Measurements from ENCODE around the gene CLEC3B. TPM values are rescaled to one million over a fixed set of nuclear protein-coding genes. Genes with fewer than 3 reads are reported as not detected.
"Not testable (repeated sequence)": the region's sequence is repeated elsewhere in the genome, so short reads cannot be mapped to it uniquely, and the experiment has no call there.

CLEC3B gene
- total RNA-seq, 1 donor from 2014 or later = 0.20 TPM

DNA sequence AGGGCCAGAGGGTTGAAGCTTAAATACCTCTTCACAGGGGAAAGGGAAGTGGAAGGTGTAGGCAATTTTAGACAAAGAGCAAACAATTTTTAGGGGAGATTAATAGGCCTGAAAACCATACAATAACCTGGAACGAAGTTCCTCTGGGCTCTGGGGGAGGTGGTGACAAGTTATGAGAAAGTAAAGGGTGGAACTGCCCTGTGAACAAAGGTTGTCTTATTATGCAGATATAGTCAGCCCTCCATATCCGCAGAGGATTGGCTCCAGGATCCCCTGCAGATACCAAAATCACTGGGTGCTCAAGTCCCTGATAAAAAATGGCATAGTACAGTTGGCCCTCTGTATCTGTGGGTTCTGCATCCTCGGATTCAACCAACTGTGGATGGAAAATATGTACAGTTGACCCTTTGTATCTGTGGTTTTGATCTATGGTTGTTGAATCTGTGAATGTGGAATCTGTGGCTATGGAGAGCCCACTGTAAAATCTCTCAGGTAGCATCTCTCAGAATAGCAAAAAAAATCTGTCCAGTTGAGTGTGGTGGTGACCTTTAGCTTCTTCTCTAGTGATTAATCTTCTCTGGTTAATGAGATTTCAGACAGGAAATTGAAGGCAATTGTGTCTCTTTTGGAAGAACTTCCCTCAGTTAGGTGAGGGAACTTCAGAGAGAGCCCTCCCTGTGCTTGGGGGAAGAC, 40.2 kb downstream of the CLEC3B start:
- DNase-seq (ENCODE audit: low read depth in 2 of 2) = no peak

DNA sequence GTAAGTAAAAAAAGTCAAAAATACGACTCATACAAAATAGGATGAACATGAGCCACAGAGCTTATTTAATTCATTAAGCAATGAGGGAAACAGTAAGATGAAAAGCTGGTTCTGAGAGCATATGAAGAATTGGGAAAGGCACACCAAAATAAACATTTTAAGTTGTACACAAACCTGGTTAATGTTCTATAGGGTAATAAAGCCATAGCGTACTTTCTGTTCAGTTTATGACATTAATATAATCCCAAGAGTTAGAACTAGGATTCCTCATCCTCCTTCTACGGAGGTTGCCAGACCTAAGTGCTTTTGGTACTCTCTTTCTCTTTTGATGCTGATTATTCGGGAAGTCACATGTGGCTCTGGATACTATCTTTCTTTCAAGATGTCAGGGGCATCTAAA, 41.4 kb downstream of the CLEC3B start:
- no peak for DNase-seq (ENCODE audit: low read depth in 2 of 2)

GRCh38 chr3:45067941-45068340, 41.8 kb downstream of the CLEC3B start:
- DNase-seq (ENCODE audit: low read depth in 2 of 2) = peak; percentile 68 to 74

DNA sequence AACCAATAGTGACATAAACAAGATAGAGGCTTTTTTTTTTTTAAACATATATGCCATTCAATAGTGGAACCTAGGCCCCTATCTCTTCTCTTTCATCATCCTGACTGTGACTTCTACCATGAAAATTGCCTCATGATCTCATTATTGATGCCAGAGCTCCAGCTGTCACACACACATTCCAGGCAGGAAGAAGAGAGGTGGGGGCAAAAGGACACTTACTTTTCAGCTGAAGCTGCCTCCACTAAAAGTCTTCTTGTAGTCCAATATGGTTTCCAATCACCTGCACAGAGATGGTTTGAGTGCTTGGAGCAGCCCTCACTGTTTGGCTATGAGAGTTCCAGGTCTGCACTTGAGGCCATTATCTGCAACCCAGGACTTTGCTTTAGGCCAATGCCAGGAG, 45.0 kb downstream of the CLEC3B start:
- no peak for DNase-seq (ENCODE audit: low read depth in 2 of 2)

- no peak for DNase-seq (ENCODE audit: low read depth in 2 of 2)
These were observed 49.9 kb downstream of the CLEC3B start for GRCh38 chr3:45075821-45076625.

DNA sequence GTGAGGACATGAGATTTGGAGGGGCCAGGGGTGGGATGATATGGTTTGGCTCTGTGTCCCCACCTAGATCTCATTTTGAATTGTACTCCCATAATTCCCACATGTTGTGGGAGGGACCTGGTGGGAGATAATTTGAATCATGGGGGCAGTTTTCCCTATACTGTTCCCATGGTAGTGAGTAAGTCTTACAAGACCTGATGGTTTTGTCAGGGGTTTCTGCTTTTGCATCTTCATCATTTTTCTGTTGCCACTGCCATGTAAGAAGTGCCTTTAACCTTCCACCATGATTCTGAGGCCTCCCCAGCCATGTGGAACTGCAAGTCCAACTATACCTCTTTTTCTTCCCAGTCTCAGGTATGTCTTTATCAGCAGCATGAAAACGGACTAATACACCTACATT, 52.2 kb downstream of the CLEC3B start:
- not testable (repeated sequence) for DNase-seq (ENCODE audit: low read depth in 2 of 2)

DNA sequence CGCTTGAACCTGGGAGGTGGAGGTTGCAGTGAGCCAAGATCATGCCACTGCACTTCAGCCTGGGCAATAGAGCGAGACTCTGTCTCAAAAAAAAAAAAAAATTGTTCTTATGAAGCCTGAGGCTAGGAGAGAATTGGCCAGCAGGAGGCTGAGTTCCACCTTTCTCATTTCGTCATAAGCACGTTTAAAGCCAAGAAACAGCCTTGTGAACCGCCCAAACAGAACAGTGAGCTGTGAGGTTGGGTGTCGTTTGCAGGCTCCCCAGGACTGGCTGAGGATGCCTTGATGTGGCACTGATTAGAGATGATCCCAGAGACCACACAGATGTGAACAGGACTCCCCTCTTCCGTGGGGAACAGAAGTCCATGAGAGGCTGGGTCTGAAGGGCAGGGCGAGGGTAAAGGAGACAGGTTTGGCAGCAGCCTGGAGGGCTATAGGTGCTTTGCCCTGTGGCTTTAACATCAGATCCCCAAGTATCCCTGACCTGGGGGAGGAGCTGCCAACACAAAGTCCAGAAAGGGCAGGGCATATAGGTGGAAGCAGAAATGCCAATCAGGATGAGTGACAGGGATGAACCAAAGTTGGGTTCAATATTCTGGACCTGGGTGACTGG, 52.9 kb downstream of the CLEC3B start:
- peak; percentile 8 to 62 for DNase-seq (ENCODE audit: low read depth in 2 of 2)

DNA sequence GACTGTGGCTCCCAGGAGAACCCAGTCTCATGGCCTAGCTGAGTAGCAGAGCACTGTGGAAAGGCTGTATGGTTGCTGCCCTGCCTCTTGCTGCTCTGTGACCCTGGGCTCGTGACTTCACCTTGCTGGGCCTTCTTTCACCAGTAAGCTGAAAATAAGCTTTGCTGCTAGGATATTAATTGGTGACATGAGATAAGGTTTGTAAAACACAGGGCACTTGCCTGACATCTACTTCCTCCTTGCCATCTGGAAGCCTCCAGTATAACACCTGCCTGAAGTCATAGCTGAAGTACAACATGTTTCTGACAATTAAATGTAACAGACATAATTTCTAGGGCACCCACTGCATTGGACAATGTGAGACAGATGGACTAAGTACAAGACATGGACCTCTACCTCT, 53.6 kb downstream of the CLEC3B start:
- no peak for DNase-seq (ENCODE audit: low read depth in 2 of 2)

DNA sequence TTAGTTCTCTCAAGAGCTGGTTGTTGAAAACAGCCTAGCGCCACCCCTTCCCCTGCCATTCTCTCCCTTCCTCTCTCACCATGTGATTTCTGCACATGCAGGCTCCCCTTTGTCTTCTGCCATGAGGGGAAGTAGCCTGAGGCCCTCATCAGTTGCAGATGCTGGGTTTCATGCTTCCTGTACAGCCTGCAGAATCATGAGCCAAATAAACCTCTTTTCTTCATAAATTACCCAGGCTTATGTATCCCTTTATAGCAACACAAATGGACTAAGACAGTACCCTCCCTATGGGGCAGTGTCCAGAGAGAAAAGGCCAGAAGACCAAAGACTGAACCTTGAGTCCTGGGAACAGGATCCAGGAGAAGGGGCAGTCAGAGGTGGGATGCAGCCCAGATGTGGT, 54.7 kb downstream of the CLEC3B start:
- DNase-seq (ENCODE audit: low read depth in 2 of 2) = no peak

DNA sequence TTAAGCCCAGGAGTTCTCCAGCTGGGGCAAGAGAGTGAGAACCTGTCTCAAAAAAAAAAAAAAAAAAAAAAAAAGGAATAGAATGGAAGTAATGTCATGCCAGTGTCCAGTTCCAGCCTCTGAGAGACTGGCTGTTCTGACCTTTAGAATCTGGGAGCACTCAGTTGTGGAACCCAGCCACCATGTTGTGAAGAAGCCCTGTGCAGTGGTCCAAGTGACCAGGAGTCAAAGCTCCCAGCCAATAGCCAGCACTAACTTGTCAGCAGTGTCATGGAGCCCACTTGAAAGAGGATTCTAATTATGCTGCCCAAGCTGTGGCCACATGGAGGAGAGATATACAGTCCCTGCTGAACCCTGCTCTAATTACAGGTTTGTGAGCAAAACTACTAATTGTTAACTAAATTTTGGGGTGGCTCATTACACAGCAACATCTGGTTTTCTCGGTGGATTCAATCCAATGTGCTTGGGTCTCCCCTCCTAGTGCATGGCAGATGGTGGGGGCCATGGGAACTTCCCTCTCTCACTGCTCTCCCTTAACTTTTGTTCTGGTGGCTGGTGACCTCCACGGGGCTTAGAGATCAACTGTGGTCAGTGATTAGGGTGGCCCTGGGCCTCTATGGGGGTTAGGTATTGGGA, 55.5 kb downstream of the CLEC3B start:
- DNase-seq (ENCODE audit: low read depth in 2 of 2) = no peak

GRCh38 chr3:45082142-45082538, 56.0 kb downstream of the CLEC3B start:
- DNase-seq (ENCODE audit: low read depth in 2 of 2) = peak in 1 of 2 donors; percentile 20

DNA sequence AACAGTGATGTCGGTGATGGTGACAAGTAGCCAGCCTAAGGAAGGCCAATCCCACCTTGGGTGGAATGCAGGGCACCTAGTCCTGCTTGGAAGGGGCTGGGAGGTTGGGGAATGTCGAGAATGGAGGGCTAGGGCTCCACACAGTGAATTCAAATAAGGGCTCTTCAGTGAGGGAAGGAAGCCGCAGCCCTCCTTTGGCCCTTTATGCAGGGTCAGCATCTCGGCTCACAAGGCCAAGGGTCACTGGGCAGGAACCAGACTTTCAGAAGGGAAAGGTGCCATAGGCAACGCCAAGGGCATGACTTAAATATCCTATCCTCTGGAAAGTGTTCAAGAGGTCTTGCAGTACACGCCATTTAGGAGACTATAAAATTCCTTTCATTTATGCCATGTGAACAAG, 56.9 kb downstream of the CLEC3B start:
- no peak for DNase-seq (ENCODE audit: low read depth in 2 of 2)

DNA sequence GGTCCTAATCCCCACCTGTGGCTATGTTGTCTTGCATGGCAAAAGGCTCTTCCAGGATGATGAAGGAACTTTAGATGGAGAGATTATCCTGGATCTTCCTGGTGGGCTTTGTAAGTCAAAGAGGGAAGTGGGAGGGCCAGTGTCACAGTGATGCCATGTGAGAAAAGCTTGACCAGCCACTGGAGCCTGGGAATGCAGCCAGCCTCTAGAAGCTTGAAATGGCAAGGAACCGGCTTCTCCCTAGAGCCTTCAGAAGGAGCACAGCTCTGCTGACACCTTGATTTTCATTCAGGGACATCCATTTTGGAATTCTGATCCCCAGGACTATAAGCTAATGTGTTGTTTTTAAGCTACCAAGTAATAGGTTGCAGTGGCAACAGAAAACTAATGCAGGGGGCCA, 58.3 kb downstream of the CLEC3B start:
- DNase-seq (ENCODE audit: low read depth in 2 of 2) = no peak

- DNase-seq (ENCODE audit: low read depth in 2 of 2) = peak in 1 of 2 donors; percentile 39
These were observed 59.0 kb downstream of the CLEC3B start for GRCh38 chr3:45084820-45085816.

Other genes starting within 250 kb of the CLEC3B start
- 8.5 and 9.5 TPM in 2 replicates for gene TMEM42, start 164.4 kb upstream of the CLEC3B start, total RNA-seq
- under 0.01 TPM in 1 of 2 replicates, not detected in the other for gene TGM4, start 151.7 kb upstream of the CLEC3B start, total RNA-seq
- 57.1 and 61.5 TPM in 2 replicates for gene ZDHHC3, start 50.1 kb upstream of the CLEC3B start, total RNA-seq
- 23.8 and 25.6 TPM in 2 replicates for gene EXOSC7, start 50.1 kb upstream of the CLEC3B start, total RNA-seq
- gene CDCP1, start 120.1 kb downstream of the CLEC3B start, total RNA-seq = under 0.01 and 0.44 TPM in 2 replicates
- 0.87 and 2.8 TPM in 2 replicates for gene TMEM158, start 200.0 kb downstream of the CLEC3B start, total RNA-seq